ENCODE measurements around the gene RAB3IL1. TPM values are rescaled to one million over a fixed set of nuclear protein-coding genes. Genes with fewer than 3 reads are reported as not detected.

The RAB3IL1 gene
- polyA plus RNA-seq, 12 donors, result 18.2 to 32.1 (median 23.6) TPM; not detected in 1

DNA sequence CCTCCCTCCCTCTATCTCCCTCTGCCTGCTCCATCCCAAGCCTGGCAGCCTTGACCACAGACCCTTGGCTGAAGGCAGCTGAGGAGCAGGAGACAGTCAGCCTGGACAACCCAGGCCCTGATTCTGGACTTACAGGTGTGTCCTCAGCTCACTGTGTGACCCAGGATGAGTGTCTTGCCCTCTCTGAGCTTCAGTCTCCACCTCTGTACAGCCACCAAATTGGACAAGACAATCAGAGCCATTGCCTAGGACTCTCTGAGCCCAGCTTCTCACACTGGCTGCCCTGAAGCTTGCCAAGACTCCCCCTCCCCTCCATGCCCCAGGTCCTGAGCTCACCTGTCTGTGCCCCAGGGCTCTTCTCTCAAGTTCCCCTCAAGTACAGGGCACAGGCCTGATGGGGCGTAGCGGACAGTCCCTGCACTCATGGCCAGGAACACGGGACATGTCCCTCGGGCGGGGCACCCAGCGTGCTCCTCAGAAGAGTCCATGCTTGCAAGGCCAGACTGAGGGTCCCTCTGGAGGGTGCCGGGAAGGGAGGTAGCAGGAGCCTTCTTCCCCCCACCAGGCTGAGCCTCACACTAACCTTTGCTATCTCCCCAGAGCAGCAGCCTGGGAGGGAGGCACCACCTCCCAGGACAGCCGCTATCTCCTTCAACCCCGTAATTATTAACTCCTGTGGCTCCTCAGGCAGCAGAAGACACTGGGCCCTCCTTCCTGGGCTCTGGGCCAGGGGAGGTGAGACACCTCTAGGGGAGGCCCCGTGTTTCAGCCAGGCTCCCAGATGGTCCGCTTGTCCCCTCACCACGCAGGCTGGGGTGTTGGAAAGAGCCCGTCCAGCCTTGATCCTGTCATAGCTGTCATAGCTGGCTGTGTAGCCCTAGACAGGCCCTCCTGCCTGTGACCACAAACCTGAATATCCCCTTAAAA is 2.6 kb upstream of the RAB3IL1 start:
- DNase-seq, result no peak

DNA sequence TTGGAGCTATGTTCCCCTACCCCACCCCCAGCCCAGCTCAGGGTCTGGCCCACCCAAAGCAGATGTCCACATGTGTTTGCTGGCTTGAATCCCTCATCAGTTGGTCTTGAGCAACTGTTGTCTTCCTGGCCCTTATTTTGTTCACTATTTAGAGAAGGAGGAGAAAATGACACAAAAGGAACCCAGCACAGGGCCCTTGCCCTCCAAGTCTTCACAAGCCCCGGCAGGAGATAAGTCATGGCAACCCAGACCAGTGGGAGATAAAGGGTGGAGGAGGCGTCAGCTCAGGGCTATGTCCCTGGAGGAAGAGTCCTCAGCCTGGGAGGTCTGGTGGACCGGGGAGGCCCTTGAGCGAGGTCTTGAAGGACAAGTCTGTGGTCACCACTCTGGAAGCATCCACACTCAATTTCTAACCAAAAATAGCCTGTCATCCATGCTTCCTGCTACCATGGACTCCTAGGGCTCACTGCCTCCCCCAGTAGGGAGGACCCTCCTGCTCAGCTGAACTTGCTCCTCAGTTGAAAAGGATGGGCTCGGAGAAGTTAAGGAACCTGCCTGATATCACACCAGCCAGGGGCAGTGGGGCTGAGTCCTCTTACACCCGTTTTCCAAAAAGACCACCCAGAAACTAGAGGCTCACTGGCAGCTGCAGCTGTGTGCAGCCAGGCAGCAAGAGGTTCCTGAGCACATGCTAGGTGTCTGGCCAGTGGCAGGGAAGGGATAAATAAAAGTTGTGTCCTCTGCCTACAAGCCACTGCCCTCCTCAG is 1.8 kb upstream of the RAB3IL1 start:
- no peak for DNase-seq

DNA sequence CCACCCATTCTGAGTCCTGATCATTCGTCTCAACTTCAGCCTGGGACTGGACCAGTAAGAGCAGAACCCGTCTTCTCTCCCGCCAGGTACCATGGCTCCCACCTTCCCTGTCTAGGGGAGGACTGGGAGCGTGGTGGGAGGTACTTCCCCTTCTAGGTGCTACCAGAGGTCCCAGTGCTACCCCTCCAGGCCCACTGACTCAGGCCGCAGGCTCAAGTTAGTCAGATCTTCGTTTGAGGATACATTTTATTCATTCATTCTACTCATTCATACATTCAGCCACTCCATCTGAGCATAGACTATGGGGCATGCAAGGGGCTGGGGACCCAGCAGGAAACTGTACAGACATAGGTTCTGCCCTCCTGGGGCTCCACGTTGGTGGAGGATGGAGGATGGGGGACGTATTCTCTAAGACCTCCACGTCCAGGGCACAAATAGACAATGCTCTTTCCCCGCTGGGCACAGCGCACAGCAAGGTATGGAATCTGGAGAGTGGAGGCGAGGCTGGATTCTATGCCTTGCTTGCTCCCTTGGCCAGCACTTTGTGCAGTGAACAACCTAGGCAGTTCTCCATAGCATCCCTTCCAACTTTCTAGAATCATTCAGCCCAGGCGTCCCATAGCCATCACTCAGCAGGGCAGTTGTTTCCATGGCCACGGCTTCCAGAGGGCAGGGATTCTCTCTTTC is 1.0 kb upstream of the RAB3IL1 start:
- no peak for DNase-seq

DNA sequence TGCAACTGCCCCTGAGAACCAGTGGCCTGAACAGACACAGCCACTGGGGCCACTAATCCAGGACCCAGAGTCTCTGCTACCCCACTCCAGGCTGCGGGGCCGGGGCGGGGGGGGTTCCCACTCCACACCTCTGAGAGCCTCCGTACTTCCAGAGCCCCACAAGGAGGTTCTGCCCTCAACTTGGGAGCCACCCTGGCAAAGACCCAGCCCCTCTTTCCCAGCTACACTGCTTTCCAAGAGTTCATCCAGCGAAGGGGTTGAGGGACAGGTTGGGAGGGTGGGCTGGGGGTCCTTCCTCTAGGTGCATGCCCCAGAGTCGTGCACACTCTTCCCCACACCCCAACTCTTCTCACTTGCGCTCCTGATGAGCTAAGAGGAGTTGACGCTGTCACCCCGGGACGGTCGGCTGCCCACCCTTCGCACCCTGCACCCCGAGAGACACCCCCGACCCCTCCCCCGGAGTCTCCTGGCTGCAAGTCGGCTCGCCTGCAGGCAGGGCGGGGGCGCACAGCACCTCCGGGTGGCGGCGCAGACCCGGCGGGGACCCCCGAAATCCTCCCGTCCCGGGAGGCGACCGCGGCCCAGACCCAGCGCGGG is 531 bp downstream of the RAB3IL1 start:
- DNase-seq, result no peak

DNA sequence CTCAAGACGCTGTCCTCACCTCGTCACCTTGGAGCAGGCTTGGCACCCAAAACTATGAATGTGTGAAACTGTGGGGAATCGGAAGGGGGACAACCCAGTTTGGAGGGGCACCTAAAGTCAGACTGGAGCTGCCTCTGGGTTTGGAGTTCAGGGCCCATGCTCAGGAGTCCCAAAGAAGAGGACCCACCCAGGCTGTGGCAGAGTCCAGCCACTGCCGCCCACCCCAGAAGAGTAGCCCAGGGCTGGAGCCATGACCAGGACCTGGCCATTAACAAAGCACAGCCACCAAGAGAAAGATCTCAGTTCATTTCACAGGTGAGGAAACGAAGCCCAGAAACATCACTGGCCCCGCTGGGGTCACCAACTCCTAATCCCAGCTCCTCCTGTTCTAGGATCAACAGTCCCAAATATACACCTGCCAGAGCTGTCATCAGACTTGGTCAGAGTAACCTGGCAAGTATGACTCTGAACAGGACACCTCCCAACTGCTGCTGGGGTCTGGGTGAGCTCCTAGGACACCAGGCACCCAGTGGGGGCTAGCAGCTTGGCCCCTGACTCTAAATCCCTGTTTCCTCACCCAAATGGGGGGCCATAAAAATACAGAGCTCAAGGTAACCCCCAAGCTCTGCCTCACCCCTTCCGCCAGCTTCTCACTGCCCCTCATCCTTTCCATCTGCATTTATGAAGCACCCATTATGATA is 2.7 kb downstream of the RAB3IL1 start:
- no peak for DNase-seq

DNA sequence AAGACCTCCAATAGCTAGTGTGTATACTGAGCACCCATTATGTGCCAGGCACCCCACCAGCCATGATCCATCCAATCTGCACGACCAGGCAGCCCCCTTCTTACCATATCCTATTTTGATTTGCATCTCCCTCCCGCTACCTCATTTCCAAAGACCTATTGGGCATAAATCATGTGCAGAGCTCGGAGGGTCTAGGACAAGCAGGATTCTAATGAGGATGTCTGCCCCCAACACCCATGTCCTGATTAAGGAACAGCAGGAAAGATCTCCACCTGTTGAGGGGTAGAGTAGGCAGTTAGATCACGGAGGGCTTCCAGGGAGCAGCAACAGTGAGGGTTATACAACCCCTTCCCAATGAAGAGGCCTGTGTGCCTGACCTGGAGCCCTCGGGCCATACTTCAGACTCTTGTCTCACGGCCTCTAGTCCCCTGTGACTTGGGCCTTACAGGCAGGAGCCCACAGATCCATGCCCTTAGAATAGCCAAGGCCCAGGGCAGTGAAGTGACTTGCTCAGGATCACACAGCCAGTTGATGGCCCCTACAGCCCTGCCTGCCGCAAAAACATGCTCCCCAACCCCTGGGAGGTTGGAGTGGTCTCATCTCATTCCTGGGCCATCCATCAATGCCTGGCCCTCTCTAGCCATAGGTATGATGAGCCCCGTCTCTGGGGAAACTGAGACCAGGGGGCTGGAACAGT is 3.5 kb downstream of the RAB3IL1 start:
- DNase-seq, result no peak

DNA sequence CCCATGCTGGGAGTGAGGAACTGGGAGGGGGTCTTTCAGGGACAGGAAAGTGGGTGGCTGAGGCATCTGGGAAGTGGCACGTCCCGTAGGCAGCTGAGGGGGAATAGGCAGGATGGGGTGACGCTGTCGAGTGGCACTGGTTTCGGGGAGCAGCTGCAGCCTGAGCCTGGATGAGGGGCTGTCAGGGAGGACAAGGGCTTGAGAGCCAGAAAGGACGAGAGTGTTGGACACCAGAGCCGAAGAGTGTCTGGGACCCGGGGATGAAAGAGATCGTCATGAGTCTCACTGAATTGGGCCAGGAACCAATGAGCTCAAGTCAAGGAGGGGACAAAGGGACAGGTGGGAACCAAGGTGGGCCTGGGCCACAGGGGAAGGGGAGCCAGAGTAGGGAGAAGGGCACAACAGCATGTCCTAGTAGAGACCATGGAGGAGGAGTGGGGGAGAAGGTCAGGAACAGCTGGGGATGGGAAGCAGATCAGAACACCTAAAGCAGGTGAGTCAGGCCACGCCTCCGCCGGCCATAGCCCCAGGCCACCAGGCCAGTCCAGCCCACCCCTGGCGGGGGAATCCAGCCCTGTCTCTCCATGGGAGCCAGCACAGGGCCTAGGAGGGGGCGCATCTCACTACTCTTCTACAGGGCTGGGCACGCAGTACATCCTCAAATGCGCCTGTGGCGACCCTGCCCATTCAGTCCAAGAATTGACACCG is 4.2 kb downstream of the RAB3IL1 start:
- no peak for DNase-seq

DNA sequence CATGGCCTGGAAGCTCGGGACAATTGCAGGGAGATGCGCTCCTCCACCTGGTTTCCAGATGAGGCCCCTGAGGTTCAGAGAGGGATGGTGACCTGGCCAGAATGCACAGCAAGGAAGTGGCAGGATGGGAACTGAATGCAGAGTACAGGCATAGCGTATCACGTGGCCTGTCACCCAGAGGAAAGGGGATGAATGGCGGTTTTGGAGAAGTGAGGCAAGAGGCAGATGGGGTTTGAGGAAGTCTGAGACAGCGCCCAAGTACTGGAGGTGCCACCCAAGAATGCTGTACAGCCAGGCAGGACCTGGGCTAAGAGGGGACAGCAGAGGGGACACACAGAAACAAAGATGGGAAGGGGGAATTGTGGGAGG is 4.9 kb downstream of the RAB3IL1 start:
- no peak for DNase-seq

DNA sequence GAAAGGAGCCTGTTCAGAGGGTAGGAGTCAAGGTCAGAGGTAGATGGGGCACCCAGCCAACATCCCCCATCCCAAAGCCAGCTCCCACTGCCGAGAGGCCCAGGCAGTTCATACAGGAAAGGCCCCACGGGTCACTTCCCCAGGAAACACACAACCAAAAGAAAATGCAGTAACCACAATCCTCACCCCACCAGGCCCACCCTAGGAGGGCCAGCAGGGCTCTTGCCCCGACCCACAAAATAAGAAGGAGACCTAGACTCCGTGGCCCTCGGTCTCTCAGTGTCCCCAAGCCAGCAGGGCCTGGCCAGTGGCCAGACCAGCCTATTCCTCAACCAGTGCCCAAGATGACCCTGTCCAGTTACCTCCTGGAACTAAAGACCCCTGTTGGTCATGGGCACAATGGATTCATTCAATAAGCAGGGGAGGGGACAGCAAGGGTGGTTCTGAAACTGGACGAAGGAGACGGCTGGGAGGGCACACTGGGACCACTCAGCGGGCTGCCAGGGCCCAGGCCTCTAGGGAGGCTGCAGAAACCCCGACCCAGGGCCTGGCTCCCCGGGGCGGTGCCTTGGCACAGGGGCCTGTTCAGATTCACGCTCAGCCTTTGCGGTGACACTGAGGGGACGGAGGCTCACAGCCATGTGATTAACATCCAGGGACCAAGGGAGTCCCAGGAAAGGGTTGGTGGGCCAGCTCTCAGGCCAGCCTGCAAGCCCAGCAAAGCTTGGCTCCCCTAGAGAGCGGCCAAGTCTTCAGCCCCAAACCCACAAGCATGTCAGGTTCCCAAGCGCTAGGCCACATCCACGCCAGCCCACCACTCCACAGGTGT is 5.5 kb downstream of the RAB3IL1 start:
- DNase-seq, result no peak

DNA sequence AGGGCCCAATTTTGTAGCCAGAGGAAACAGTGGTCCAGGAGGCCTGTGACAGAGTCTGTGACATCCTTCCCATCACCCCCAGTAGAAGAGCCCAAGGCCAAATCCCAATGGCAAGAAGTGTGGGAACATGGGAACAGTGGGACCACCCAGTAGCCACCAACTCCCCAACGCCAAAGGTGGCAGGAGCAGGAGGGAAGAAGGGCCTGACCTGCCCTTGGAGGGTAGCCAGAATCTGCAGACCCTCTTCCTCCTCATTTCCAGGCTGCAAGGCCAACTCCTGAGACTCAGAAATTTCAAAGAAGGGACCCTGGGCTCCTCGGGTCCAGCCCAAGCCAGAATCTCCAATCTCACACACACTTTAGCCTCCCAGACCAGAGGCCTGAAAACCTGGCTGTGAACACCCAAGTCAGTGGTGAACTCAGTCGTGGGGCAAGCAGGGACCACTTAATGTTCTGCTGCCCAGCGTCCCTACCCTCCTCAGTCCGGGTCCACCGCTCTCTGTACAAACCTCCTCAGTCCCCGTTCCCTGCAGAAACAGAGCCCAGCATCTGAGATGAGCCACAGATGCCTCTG is 6.2 kb downstream of the RAB3IL1 start:
- no peak for DNase-seq

DNA sequence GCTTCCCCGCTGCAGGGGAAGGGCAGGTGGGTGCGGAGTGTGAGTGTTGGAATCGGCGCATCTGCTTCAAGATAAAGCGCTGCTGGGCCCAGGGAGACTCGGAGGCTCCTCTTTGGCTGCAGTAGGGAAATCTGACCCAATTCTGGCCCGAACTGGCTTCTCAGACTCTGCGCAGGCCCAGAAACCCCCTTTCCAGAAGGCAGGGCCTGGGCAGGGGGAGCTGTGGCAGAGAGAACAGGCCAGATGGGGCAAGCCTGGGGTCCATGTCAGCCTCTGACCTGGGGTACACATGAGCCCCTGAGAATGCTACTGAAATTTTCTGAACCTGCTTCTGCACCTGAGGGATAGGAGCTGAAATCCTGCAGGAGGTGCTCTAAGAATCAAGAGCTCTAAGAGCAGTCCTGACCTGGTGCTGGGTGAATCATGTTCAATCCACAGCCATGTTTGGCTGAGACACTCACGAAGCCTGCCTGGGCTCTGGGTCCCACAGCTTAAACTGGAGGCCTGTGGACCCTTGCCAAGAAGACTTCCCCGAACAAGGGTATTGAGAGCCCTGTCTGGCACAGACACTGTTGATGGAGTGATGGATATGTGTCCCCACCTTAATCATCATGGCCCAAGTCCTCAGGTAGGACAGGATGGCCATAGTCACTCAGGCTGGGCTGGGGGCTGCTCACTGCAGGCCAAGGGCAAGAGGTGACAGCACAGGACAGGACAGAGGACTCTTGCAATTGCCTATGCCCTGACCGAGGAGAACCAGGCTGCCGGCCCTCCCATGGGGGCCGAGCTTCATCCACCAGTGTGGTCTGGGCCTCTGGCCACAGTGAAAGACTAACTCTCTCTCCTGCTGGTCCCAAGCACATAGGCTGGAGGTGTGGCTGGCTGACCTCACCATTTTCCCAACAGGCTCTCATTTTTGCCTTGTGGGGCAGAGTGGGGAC is 6.9 kb downstream of the RAB3IL1 start:
- peak; percentile 92 for DNase-seq

DNA sequence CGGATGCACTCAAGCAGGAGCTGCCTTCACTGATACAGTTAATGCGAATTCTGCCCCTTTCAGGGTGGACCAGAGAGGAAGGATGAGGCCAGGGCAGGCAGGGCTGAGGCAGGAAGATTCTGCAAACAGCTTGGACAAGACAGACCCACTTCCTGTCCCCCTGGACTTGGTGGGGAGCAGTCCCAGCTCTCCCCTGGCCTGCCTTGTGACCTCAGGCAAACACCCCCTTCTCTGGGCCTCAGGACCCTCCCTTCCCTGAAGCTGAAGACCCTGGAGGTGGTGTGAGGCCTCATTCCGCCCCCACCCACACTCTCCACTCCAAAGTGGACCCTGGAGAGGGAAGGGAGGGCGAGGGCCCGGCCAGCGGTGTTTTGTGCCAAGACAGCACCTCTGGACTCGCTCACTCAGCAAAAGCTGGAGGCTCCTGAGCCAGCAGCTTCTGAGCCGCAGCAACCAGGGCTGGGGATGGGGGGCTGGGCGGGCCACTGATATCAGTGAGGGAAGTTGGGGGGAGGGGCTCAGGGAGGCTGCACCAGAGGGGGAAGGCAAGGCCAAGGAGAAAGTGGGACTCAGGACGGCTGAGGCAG is 8.5 kb downstream of the RAB3IL1 start:
- DNase-seq, result peak; percentile 69

DNA sequence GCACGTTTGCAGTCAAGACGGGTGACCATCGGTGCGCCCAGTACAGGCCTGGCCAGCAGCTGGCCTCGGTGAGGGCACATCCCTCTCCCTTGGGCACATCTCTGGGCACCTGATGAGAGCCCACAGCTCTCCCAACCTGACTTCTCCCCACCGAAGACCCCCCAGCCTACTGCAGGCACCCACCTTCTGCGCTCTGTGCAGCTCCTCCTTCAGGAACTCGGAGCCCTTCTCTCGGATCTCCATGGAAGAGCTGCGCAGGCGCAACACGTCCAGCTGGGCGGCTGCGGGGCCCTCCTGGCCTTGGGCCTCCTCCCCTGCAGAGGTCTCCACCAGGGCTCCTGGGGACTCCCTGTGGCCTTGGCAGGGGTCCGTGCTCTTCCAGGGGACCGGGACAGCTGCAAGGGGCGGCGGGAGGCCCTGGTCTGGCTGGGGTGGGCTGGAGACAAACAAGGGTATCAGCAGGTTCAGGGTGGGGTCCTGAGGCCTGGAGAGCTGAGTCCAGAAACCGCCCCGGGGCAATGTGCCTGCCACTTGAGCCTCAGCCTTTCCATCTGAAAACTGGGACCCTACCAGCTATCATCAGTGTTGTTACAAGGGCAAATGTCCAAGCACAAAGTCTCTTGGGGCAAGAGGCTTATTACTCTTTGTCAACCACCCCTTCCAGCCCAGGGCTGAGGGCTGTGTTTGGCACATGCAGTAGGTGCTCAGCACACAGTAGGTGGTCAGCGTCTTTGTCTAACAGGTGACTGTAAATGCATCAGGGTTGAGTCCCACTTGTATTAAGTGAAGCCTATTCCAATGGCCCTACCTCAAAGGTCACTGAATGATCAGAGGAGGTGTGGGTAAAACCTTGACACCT is 9.3 kb downstream of the RAB3IL1 start:
- DNase-seq, result no peak

DNA sequence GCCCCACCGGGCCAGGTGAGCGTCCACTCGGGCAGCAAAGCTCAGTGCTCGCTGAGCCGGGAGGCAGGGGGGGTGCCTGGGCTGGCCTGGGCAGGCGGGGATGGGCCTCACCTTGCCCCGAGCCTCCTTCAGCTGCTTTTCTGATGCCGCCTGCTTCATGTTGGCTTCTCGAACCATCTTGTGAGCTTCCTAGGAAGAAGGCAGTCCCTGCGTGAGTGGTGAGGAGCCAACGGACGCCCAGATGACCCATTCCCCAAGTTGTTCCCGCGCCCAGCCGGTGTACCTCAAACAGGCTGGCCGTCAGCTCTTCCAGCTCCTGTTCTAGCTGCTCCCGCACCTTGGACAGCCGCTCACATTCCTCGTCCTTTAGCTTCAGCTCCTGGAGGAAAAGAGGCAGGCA is 10.1 kb downstream of the RAB3IL1 start:
- no peak for DNase-seq

DNA sequence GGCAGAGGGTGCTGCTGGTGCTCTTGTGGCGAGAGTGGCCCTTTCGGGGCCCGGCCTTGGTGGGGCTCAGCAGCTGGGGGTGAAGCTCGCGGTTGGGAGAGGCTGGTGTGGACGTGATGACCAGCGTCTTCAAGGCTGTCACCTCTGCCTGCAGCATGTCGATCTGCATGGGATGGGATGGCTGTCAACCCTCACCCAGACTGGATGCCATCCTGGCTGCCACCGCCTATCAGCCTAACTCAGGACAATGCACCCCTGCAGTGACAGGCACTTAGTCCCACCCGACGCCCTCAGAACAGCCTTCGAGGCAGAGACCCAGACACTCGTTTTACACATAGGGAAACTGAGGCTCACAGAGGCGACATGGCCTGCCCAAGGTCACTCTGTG is 10.8 kb downstream of the RAB3IL1 start:
- no peak for DNase-seq

DNA sequence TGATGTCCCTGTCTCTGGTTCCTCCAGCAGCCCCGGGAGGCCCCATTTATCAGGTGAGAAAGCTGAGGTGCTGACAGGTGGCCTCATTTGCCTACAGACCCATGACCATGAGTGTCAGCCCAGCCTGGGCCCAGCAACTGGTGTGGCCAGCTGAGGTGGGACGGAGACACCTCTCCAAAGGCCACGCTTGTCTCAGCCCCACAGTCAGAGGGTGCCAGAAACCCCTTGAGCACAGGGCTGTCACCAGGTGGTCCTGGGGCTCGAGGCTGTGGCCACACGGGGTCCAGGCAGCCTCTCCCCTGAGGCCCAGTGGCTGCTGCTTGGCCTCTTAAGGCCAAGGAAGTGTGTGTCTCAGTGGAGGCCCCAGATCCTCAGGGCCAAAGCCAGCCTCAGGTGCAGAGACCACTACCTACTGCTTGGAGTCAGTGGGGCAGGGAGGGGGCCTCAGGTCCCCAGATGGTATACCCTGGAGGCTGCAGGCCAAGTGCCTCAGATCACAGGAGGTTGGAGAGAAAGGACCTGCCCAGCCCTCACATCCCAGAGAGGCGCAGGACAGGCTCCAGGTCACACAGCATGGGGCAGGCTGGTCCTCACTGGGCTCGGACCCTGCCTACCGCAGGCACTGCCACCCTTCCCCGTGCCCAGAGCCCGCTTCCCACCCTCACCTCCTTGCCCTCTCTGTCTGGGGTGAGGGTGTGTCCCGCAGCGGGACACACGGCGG is 11.4 kb downstream of the RAB3IL1 start:
- no peak for DNase-seq
